Peyer's patch (tissue), 4 donors: Measurements from ENCODE around the gene UBASH3B.

Experiments
- CTCF ChIP-seq, 6 experiments: fragments of 450-650 bp in 4 of 6; fragments of 200-600 bp in 2 of 6; sonication (generic) in 1 of 6; IDR thresholded peaks; one replicate each; pipeline ENCODE4 v1.5.1; 2017 to 2019; ENCODE audit warnings: antibody characterized with exemption in 6 of 6, mild to moderate bottlenecking in 3 of 6, moderate library complexity in 1 of 6
- POLR2A ChIP-seq, 2 donors: fragments of 450-650 bp; IDR thresholded peaks; one replicate each; pipeline ENCODE4 v1.5.1; 2017; ENCODE audit warnings: antibody characterized with exemption in 2 of 2, mild to moderate bottlenecking in 2 of 2, moderate library complexity in 2 of 2

- TF ChIP-seq CTCF (IDR thresholded peaks at IDR 0.05) (peak in 5 of 6 experiments; percentile 28 to 54 (median 40)), POLR2A (IDR thresholded peaks at IDR 0.05) (no peak)
Measured at GRCh38 chr11:122756417-122756816, 100.9 kb downstream of the UBASH3B start.
